Measurements from ENCODE around the gene LGR4.

LGR4 gene

DNA sequence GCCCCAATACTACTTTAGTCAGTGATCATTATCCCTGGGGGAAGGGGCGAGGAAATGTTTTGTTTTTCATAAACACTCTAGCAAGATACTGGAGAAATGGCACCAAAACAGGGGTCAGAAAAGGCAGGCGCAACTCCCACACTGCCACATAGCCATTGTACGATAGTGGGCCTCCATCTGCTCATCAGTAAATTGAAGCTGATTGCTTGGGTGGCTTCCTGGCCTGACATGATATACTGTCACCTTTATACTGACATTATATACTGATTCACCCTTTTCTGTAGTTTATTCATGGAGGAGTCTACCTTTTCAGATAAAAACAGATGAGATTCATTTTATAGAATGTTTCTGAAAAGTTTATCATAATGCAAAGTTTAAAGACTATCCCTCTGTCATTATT lies 57.9 kb downstream of the LGR4 start:
- no peak for TF ChIP-seq ZFX (IDR thresholded peaks at IDR 0.05; ENCODE audit: borderline replicate concordance)

DNA sequence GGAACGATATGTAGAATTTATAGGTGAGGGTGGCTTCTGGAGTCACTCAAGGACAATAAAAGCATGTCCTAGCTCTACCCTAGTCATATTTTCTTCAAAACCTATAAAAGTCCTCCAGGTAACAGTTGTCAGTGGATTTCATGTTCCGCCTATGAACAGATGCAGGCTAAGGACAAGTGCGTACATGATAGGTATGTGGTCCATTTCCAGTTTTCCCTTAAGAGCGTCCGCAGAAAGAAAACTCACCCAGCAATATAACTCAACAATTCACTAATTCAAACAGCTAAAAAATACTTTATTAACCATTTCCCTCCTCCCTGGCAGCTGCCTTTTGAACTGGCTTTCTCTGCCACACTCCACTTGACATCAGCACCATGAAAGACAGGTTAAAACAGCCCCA lies 59.4 kb downstream of the LGR4 start:
- TF ChIP-seq ZFX (IDR thresholded peaks at IDR 0.05; ENCODE audit: borderline replicate concordance), result no peak
- TF ChIP-seq, protein P1, sequence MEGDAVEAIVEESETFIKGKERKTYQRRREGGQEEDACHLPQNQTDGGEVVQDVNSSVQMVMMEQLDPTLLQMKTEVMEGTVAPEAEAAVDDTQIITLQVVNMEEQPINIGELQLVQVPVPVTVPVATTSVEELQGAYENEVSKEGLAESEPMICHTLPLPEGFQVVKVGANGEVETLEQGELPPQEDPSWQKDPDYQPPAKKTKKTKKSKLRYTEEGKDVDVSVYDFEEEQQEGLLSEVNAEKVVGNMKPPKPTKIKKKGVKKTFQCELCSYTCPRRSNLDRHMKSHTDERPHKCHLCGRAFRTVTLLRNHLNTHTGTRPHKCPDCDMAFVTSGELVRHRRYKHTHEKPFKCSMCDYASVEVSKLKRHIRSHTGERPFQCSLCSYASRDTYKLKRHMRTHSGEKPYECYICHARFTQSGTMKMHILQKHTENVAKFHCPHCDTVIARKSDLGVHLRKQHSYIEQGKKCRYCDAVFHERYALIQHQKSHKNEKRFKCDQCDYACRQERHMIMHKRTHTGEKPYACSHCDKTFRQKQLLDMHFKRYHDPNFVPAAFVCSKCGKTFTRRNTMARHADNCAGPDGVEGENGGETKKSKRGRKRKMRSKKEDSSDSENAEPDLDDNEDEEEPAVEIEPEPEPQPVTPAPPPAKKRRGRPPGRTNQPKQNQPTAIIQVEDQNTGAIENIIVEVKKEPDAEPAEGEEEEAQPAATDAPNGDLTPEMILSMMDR (IDR thresholded peaks at IDR 0.05), result no peak
- no peak overlapping the region for H3K27ac ChIP-seq

More for the DNA sequence above, 57.9 kb downstream of the LGR4 start:
- no peak overlapping the region for H3K27ac ChIP-seq

DNA sequence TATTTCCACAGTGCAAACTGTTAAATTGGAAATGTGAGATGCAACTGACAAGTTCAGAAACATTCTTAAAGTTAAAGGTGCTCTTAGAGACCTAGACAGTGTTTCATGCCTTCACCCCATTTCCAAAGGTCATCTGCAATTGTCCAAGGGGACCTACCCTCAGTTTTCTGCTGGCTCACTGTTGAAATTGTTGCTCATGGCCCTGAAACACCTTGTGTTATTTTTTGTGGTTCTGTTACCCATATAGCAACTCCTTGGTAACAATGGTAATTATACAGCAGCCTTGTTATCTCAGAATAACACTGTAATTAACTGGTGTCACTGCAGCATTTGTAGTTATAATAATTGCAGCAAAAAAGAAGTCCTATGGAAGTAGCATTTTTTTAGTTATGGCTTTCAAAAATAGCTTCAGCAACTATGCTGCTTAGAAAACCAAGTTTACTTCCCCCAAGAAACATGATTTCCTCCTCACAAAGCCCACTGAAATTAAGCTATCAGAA lies 60.3 kb downstream of the LGR4 start:
- TF ChIP-seq, protein P1 (IDR thresholded peaks at IDR 0.05), result no peak
- no peak for TF ChIP-seq ZFX (IDR thresholded peaks at IDR 0.05; ENCODE audit: borderline replicate concordance)
- H3K27ac ChIP-seq, result no peak overlapping the region

DNA sequence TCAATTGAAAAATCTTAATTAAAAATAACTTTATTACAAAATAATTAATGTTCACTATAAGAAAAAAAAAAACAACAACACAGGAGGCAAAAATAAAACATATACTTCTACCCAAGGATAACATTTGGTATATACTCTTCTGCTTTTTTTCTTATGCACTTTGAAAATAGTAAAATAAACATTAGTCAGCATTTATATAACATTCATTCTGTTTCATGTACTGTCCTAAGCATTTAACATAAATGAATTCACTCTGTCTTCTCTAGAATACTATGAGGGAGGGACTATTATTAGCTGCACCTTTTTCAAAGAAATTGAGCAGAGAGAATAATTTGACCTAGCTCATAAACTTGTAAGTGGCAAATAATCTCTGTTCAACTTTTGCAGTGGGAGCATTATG lies 61.3 kb downstream of the LGR4 start:
- TF ChIP-seq, protein P1 (IDR thresholded peaks at IDR 0.05), result no peak
- TF ChIP-seq ZFX (IDR thresholded peaks at IDR 0.05; ENCODE audit: borderline replicate concordance), result no peak
- no peak overlapping the region for H3K27ac ChIP-seq

DNA sequence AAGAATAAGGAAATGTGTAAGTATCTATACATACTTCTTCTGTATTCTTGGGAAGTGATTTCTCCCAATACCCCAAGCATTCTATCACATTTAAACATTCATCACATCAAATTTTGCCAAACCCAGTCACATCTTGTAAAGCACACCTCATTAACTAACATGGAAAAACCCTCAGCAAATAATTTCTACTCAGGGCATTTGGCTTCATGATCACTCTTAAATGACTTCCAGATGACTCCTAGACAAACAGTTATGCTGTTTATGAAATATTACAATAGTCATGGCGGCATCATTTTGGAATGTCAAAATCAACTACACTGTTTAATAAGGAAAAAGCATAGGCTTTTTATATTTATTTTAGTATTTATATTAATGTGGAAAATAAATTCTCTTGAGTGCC lies 62.3 kb downstream of the LGR4 start:
- no peak overlapping the region for H3K27ac ChIP-seq
- no peak for TF ChIP-seq ZFX (IDR thresholded peaks at IDR 0.05; ENCODE audit: borderline replicate concordance)
- TF ChIP-seq, protein P1 (IDR thresholded peaks at IDR 0.05), result no peak

DNA sequence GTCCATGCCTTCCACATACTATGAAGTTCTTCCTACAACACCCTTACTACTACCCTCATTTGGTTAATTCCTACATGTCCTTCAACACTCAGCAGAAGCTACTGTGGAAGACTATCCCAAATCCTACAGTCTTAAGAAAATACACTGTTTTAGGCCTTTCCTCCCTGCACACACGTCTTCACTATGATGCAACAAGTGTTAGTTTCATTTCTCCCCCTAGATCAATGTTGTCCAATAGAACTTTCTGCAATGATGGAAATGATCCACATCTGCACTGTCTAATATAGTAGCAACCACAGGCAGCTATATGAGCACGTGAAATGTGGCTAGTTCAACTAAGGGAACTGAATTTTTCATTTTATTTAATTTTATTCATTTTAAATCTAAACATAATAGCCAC lies 62.8 kb downstream of the LGR4 start:
- TF ChIP-seq, protein P1 (IDR thresholded peaks at IDR 0.05), result no peak
- no peak for TF ChIP-seq ZFX (IDR thresholded peaks at IDR 0.05; ENCODE audit: borderline replicate concordance)
- no peak overlapping the region for H3K27ac ChIP-seq

DNA sequence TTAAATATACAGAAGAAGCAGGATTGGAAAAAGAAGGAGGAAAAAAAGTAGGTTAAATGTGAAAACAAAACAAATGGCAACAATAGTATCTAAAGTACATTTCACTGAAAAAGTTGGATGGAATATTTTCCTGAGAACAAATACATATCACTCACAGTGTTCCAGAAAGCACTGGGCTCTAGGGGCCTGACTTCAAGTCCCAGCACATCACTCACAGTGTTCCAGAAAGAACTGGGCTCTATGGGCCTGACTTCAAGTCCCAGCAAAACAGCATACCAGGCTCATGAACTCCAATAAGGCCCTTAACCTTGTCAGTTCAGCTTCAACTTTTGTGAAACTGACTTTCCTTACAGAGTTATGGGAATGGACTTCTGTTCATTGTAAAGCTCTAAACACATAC lies 63.5 kb downstream of the LGR4 start:
- TF ChIP-seq ZFX (IDR thresholded peaks at IDR 0.05; ENCODE audit: borderline replicate concordance), result no peak
- TF ChIP-seq, protein P1 (IDR thresholded peaks at IDR 0.05), result no peak
- no peak overlapping the region for H3K27ac ChIP-seq

DNA sequence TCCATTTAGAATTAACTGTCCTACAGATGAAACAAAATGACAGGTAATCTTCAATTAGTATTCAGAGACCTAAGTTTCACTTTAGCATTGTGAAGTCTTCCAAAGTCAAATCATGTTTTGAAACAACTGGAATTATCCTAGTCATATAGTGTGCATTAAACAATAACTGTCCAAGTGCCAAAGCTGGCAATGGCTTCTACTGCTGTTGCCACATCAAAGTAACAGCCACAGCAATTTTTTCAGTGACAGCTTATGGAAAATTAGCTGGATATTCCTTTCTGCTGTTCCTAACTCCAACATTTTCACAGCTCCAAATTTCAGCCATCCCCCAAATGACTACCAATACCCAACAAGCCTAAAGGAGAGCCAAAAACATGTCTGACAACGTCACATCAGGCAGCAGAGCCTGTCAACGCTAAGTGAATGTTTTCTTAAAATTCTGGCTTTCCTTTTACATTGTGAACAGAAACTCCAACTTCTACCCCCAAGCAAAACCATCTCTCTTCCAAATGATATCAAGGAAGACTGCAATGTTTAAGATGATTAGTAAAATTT lies 64.3 kb downstream of the LGR4 start:
- TF ChIP-seq, protein P1 (IDR thresholded peaks at IDR 0.05), result no peak
- TF ChIP-seq ZFX (IDR thresholded peaks at IDR 0.05; ENCODE audit: borderline replicate concordance), result no peak
- H3K27ac ChIP-seq, result no peak overlapping the region

All from 22Rv1 (cell line).